ENCODE data around the gene VHLL. TPM values are rescaled to one million over a fixed set of nuclear protein-coding genes. Genes with fewer than 3 reads are reported as not detected.

VHLL gene
- total and polyA plus RNA-seq, 8 donors = not detected

DNA sequence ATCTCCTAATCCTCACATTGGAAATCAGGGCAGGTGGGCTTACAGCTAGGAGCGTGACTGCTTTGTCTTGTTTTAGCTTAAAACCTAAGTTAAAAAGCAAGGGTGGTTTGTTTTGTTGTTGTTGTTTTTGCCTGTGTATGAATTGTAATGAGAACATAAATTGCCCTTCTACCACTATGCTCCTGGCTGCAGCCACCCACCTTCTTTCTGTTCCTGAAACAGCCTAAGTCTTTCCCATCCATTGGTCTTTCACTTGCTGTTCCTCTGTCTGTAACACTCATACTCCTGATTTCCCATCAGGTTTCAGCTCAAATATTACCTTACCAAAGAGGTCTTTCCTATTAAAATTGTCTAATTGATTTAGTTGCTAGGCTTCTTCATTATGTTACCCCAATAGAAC lies 15.6 kb downstream of the VHLL start:
- peak overlapping the region; percentile 76 to 97 (median 95) for H3K4me3 ChIP-seq

DNA sequence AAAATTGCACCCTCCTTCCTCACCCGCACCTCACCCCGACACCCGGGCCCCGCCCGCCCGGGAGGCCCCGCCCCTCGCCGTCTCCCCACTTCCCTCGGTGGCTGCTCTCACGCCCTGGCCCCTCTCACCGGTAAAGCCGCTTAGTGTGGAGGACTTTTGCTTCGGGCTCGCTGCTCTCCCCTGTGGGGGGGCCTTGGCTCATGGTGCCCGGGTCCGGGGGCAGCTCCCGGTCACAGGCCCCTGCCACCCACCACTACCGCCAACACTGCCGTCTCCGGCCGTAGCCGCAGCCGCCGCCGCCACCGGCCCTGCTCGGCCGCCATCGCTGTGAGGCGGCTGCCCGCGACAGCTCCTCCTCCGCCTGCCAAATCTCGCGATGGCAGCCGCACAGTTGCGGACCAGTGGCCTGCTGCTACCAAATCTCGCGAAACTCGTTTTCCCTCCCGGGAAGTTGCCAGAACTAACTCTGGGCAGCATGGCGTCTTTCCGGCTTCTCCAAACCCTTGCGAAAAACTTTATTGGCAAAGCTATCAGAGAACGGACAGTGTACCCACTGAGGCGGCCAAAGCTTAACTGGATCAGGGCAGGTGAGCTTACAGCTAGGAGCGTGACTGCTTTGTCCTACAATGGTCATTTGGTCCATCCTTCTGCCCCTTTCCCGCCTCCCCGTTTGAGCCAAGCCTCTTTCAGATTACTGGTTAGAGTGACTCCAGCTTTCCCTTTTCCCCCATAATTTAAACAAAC lies 16.5 kb downstream of the VHLL start, which contains the start of gene SMG5:
Gene SMG5 (minus strand): TSS at position 347 of the 744 bp plus-strand sequence. CDS start 145 bp downstream, at position 202.
- H3K27me3 ChIP-seq = no peaks in the 10 kb centered on the region
- peak; percentile 96 to 100 for DNase-seq
- intact Hi-C loops (cut with DNase I; ENCODE audit: low total_unique reads) = no loop called here
- H3K9me3 ChIP-seq = no peaks in the 10 kb centered on the region
- TF ChIP-seq POLR2A (IDR thresholded peaks at IDR 0.05) (peak in 1 of 4 donors; percentile 76), POLR2AphosphoS5 (IDR thresholded peaks at IDR 0.05) (peak; percentile 87 to 95 (median 90)), EP300 (IDR thresholded peaks at IDR 0.05) (no peak)
- TF ChIP-seq, protein P1, sequence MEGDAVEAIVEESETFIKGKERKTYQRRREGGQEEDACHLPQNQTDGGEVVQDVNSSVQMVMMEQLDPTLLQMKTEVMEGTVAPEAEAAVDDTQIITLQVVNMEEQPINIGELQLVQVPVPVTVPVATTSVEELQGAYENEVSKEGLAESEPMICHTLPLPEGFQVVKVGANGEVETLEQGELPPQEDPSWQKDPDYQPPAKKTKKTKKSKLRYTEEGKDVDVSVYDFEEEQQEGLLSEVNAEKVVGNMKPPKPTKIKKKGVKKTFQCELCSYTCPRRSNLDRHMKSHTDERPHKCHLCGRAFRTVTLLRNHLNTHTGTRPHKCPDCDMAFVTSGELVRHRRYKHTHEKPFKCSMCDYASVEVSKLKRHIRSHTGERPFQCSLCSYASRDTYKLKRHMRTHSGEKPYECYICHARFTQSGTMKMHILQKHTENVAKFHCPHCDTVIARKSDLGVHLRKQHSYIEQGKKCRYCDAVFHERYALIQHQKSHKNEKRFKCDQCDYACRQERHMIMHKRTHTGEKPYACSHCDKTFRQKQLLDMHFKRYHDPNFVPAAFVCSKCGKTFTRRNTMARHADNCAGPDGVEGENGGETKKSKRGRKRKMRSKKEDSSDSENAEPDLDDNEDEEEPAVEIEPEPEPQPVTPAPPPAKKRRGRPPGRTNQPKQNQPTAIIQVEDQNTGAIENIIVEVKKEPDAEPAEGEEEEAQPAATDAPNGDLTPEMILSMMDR (IDR thresholded peaks at IDR 0.05) = no peak
- H3K36me3 ChIP-seq = peaks cover 15 to 36% (median 32%) of the 10 kb centered on the region in 4 donors
- peaks cover 24 to 50% (median 44%) of the 10 kb centered on the region in 4 donors for H3K4me1 ChIP-seq
- 0 to 1% (median 1%) methylated on average over 25 to 50 of the region's 50 CpGs for WGBS, 5 donors
- H3K27ac ChIP-seq = peak within 1 kb of the TSS; percentile 91 to 97 (median 94)
- peak within 1 kb of the TSS; percentile 76 to 97 (median 95) for H3K4me3 ChIP-seq

More for the DNA sequence above, 15.6 kb downstream of the VHLL start:
- H3K36me3 ChIP-seq = peaks cover 8 to 31% (median 26%) of the 10 kb centered on the region in 4 donors
- DNase-seq = no peak
- H3K27me3 ChIP-seq = no peaks in the 10 kb centered on the region
- H3K27ac ChIP-seq = peak overlapping the region in 4 of 5 donors; percentile 93 to 97 (median 94)
- intact Hi-C loops (cut with DNase I; ENCODE audit: low total_unique reads) = no loop called here
- no peaks in the 10 kb centered on the region for H3K9me3 ChIP-seq
- no peak for TF ChIP-seq POLR2A (IDR thresholded peaks at IDR 0.05)
- TF ChIP-seq POLR2AphosphoS5 (IDR thresholded peaks at IDR 0.05) = no peak
- TF ChIP-seq, protein P1 (IDR thresholded peaks at IDR 0.05) = no peak
- TF ChIP-seq EP300 (IDR thresholded peaks at IDR 0.05) = no peak
- WGBS, 5 donors = 66 to 90% (median 74%) methylated on average over 1 of the region's 1 CpG
- H3K4me1 ChIP-seq = peaks cover 24 to 50% (median 44%) of the 10 kb centered on the region in 4 donors

DNA sequence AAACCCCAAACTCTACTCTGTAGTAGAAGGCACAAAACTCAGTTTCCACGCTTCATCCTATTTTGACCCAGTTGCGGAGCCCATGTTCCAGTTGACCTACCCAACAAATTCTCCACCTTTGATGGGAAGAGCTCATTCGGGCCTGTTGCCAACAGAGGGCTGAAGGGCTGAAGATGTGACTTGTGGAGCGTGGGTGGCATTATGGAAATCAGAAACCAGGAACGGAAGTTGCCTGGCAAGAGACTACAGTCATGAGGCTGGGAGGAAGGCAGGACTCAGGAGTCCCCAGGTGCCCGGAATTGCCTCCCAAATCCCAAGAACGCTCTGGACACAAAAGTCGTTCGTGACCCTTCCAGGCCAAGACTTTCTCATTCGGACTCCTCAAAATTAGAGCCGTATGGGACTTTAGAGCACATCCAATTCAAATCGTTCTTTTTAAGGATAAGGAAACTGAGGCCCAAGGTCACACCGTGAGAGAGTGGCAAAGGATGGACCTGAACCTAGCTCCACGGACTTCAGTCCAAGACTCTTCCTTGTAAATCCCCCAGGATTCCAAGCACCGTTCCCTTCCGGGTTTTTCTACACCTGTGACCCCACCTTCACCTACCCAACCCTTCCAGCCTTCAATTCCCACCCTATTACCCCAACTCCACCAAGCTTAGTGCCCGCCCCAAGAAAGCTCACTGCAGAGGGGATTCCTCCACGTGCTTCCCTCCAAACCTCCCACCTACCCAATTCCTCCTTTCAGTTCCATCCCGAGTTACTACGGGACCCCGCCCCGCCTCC lies 17.2 kb downstream of the VHLL start:
- Histone ChIP-seq H3K27me3 (no peaks in the 10 kb centered on the region), H3K9me3 (no peaks in the 10 kb centered on the region), H3K4me1 (peaks cover 24 to 50% (median 46%) of the 10 kb centered on the region in 4 donors), H3K27ac (peak overlapping the region; percentile 91 to 97 (median 94)), H3K4me3 (peak overlapping the region; percentile 76 to 97 (median 95)), H3K36me3 (peaks cover 21 to 43% (median 38%) of the 10 kb centered on the region in 4 donors)
- TF ChIP-seq, protein P1 (IDR thresholded peaks at IDR 0.05) = no peak
- no peak for TF ChIP-seq EP300 (IDR thresholded peaks at IDR 0.05)
- WGBS, 5 donors = 7 to 9% (median 8%) methylated on average over 20 to 22 of the region's 22 CpGs
- intact Hi-C loops (cut with DNase I; ENCODE audit: low total_unique reads) = no loop called here
- peak in 1 of 2 donors; percentile 81 for DNase-seq

DNA sequence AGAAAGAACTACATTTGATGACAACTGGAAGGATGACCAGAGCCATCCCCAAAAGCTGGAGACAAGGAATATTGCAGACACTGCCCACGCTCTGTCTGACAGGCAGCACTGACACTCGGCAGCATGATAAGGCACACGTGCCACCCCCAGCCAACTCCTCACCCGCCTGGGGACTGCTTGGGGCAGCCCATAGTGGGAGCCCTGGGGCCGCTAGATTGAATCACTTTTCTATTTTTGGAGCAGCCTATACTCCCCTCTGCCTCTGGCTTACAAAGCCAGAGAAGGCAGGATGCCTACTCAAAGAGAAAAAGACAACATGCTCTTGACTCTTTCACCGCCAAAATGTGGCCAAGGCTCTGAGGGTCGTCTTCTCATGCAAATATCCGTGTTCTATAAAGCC lies 17.8 kb downstream of the VHLL start:
- intact Hi-C loops (cut with DNase I; ENCODE audit: low total_unique reads) = no loop called here
- WGBS, 5 donors = 10 to 26% (median 13%) methylated on average over 8 of the region's 8 CpGs
- no peaks in the 10 kb centered on the region for H3K9me3 ChIP-seq
- no peak for TF ChIP-seq POLR2A (IDR thresholded peaks at IDR 0.05)
- TF ChIP-seq, protein P1 (IDR thresholded peaks at IDR 0.05) = no peak
- no peak for TF ChIP-seq EP300 (IDR thresholded peaks at IDR 0.05)
- no peaks in the 10 kb centered on the region for H3K27me3 ChIP-seq
- peak overlapping the region in 3 of 5 donors; percentile 93 to 95 (median 94) for H3K27ac ChIP-seq
- peak overlapping the region; percentile 76 to 97 (median 95) for H3K4me3 ChIP-seq
- peak in 1 of 2 donors; percentile 46 for DNase-seq
- peaks cover 24 to 50% (median 47%) of the 10 kb centered on the region in 4 donors for H3K4me1 ChIP-seq
- peaks cover 27 to 46% (median 39%) of the 10 kb centered on the region in 4 donors for H3K36me3 ChIP-seq

Data from stomach (tissue), 9 donors.